Smooth muscle cell (in vitro differentiated cells): ENCODE results near the gene TOP3A. TPM values are rescaled to one million over a fixed set of nuclear protein-coding genes. Genes with fewer than 3 reads are reported as not detected.
A peak's percentile ranks its signal among the peaks of the same experiment; 100 is the strongest.

Experiments
- DNase-seq: peaks from one replicate; lab custom pipeline; 2025; ENCODE audit not compliant: unreplicated experiment; lab: John Stamatoyannopoulos, UW
- H2AFZ ChIP-seq: fragments of 200-600 bp; sonication (generic); 2 replicates; pipeline ENCODE4 v1.6.0; 2016; ENCODE audit warnings: antibody characterized with exemption, low read depth, mild to moderate bottlenecking
- H3F3A ChIP-seq: fragments of 200-600 bp; sonication (generic); 2 replicates; pipeline ENCODE4 v1.6.0; 2017; ENCODE audit warnings: antibody characterized with exemption, low read depth
- H3K27ac ChIP-seq: fragments of 200-600 bp; sonication (generic); 2 replicates; pipeline ENCODE4 v1.5.1; 2016; ENCODE audit warnings: low read depth, mild to moderate bottlenecking
- H3K27me3 ChIP-seq: fragments of 200-600 bp; sonication (generic); 2 replicates; pipeline ENCODE4 v1.6.1; 2016; ENCODE audit warnings: low read depth, mild to moderate bottlenecking
- H3K36me3 ChIP-seq: fragments of 200-600 bp; sonication (generic); 2 replicates; pipeline ENCODE4 v1.5.1; 2016; ENCODE audit warnings: low read depth
- H3K4me1 ChIP-seq: fragments of 200-600 bp; sonication (generic); 2 replicates; pipeline ENCODE4 v1.5.1; 2016; ENCODE audit warnings: low read depth
- H3K4me2 ChIP-seq: fragments of 200-600 bp; sonication (generic); 2 replicates; pipeline ENCODE4 v1.6.0; 2016; ENCODE audit warnings: mild to moderate bottlenecking
- H3K4me3 ChIP-seq: fragments of 200-600 bp; sonication (generic); 2 replicates; pipeline ENCODE4 v1.5.1; 2016; ENCODE audit warnings: mild to moderate bottlenecking
- H3K79me2 ChIP-seq: fragments of 200-600 bp; sonication (generic); 2 replicates; pipeline ENCODE4 v1.6.0; 2016; ENCODE audit warnings: low read depth, mild to moderate bottlenecking
- H3K9ac ChIP-seq: fragments of 200-600 bp; sonication (generic); 2 replicates; pipeline ENCODE4 v1.6.0; 2016; ENCODE audit warnings: low read depth
- H3K9me3 ChIP-seq: fragments of 200-600 bp; sonication (generic); replicated peaks from 2 replicates; pipeline ENCODE4 v1.5.1; 2016; ENCODE audit warnings: low read depth
- H4K20me1 ChIP-seq: fragments of 200-600 bp; sonication (generic); 2 replicates; pipeline ENCODE4 v1.6.0; 2016; ENCODE audit warnings: low read depth
- WGBS: methylation state at CpG from one replicate; pipeline ENCODE4 v1.1.7; 2016; ENCODE audit warnings: low lambda C conversion rate; 5-methylcytosine and 5-hydroxymethylcytosine counted together
- polyA plus RNA-seq: library from polyadenylated mRNA; unstranded; fragments of >200 nt; fragmentation: Nextera tagmentation; extraction: Ambion mirVana; gene quantifications from 2 replicates; pipeline ENCODE4 v1.2.1, GENCODE V29; 2016
- total RNA-seq: library from RNA; depleted of rRNA; stranded (reverse); fragments of >200 nt; gene quantifications from 2 replicates; pipeline ENCODE4 v1.2.3, GENCODE V29; 2014
- TF ChIP-seq, protein P1 (sequence below): fragments of 200-600 bp; sonication (generic); IDR thresholded peaks from 2 replicates; pipeline ENCODE4 v1.5.1; 2017; ENCODE audit warnings: borderline replicate concordance, mild to moderate bottlenecking, antibody characterized with exemption; ENCODE audit not compliant: insufficient read depth, poor library complexity, severe bottlenecking

TOP3A gene
- total and polyA plus RNA-seq, 2 experiments from 2014 or later, result 14.6 to 40.9 TPM

DNA sequence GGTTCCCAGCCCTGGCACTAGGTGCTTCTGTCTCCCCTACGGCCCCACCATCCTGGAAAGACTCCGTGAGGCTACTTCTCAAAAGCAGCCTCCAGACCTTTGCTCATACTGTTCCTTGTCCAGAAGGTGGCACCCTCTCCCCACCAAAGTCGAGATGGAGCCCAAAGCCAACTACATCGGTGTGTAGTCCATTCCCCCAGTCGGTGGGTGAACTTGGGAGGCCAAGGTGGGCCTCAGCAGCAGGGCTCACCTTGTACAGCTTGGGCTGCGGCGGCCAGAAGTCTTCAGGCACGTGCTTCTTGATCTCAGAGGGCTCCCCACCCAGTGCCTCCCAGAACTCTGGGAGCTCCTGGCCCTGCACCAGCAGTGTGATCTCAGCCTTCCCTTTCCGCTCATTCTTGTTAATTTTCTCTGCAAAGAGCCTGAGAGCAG is 66.5 kb downstream of the TOP3A start:
- Histone ChIP-seq H3K4me2 (no peak overlapping the region), H4K20me1 (peaks cover 46% of the 10 kb centered on the region), H3K4me1 (no peaks in the 10 kb centered on the region), H2AFZ (no peak overlapping the region), H3K36me3 (no peaks in the 10 kb centered on the region), H3K9ac (no peak overlapping the region), H3K9me3 (no peaks in the 10 kb centered on the region), H3K27me3 (no peaks in the 10 kb centered on the region), H3K4me3 (no peak overlapping the region), H3K27ac (no peak overlapping the region), H3K79me2 (no peaks in the 10 kb centered on the region), H3F3A (peaks cover 11% of the 10 kb centered on the region)
- TF ChIP-seq, protein P1, sequence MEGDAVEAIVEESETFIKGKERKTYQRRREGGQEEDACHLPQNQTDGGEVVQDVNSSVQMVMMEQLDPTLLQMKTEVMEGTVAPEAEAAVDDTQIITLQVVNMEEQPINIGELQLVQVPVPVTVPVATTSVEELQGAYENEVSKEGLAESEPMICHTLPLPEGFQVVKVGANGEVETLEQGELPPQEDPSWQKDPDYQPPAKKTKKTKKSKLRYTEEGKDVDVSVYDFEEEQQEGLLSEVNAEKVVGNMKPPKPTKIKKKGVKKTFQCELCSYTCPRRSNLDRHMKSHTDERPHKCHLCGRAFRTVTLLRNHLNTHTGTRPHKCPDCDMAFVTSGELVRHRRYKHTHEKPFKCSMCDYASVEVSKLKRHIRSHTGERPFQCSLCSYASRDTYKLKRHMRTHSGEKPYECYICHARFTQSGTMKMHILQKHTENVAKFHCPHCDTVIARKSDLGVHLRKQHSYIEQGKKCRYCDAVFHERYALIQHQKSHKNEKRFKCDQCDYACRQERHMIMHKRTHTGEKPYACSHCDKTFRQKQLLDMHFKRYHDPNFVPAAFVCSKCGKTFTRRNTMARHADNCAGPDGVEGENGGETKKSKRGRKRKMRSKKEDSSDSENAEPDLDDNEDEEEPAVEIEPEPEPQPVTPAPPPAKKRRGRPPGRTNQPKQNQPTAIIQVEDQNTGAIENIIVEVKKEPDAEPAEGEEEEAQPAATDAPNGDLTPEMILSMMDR, result peak; percentile 56
- peak; percentile 5 for DNase-seq
- 62% methylated on average over 9 of the region's 9 CpGs for WGBS

DNA sequence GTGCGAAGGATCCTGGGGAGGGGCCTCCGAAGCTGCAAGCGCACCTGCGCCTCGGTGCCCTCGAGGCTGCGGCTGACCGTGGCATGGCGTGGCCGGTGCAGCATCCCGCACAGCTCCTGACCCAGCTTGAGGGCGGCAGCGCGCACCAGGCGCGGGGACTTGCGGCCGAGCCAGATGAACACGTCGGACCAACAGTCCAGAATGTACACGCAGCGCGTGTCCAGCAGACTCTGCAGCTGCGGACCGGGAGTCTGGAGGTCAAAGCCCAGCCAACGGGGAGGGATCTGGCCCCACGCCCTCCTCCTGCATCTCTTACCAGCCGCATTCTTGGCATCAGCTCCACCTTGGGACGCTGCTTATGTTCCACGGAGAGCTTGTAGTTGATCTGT is 67.2 kb downstream of the TOP3A start:
- 96% methylated on average over 25 of the region's 30 CpGs for WGBS
- no peak for DNase-seq
- H3K36me3 ChIP-seq, result no peaks in the 10 kb centered on the region

DNA sequence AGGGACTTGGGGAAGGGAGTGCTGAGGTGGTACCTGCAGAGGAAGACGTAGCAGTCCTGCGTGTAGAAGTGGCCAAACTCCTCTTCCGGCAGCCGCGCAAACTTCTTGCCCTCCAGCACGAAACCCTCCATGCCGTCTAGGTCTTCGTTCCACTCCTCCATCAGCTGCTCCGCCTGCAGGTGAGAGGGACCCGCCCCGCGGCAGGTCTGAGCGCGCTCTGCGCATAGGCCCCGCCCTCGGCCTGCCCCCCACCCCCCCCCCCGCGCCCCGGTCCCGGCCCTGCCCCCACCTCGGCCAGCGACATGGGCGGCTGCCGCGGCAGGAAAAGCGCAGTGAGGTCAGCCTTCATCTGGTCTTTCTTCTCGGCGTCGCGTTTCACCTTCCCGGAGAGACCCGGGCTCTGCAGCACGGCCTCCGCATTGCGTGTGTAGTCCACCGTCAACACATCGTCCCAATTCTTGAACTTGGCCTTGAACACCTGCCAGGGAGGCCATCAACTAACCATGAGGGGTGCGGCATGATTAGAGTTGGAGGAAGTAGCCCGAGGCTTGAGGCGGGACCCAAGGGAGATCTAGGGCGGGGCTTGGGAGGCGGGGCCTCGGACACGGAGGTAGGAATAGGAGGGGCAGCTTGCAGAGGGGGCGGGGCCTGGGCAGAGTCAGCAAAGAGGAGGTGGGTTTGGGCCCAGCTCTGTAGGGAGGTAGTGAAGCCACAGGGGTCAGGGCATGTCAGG is 67.7 kb downstream of the TOP3A start:
- Histone ChIP-seq H3K9me3 (no peaks in the 10 kb centered on the region), H3K9ac (no peak overlapping the region), H3K27ac (no peak overlapping the region), H3K4me1 (no peaks in the 10 kb centered on the region), H3K79me2 (no peaks in the 10 kb centered on the region), H3K4me3 (no peak overlapping the region), H4K20me1 (peaks cover 36% of the 10 kb centered on the region), H3K27me3 (no peaks in the 10 kb centered on the region), H3K4me2 (no peak overlapping the region), H2AFZ (no peak overlapping the region), H3F3A (peaks cover 11% of the 10 kb centered on the region), H3K36me3 (no peaks in the 10 kb centered on the region)
- TF ChIP-seq, protein P1, result no peak
- no peak for DNase-seq
- 61% methylated on average over 27 of the region's 46 CpGs for WGBS

More for the DNA sequence above, 67.2 kb downstream of the TOP3A start:
- Histone ChIP-seq H3K4me1 (no peaks in the 10 kb centered on the region), H3K4me2 (no peak overlapping the region), H3F3A (peaks cover 11% of the 10 kb centered on the region), H3K27me3 (no peaks in the 10 kb centered on the region), H3K27ac (no peak overlapping the region), H3K79me2 (no peaks in the 10 kb centered on the region), H3K4me3 (no peak overlapping the region), H3K9ac (no peak overlapping the region), H4K20me1 (peaks cover 41% of the 10 kb centered on the region), H2AFZ (no peak overlapping the region), H3K9me3 (no peaks in the 10 kb centered on the region)
- TF ChIP-seq, protein P1, result no peak
